ENCODE data around the gene BTBD9. TPM values are rescaled to one million over a fixed set of nuclear protein-coding genes. Genes with fewer than 3 reads are reported as not detected.

BTBD9 gene
- total and polyA plus RNA-seq, 2 experiments from 2014 or later, result 13.0 to 17.0 TPM

GRCh38 chr6:38305995-38306681 is 333.6 kb downstream of the BTBD9 start:
- no peaks in the 10 kb centered on the region for H3K9me3 ChIP-seq (ENCODE audit: low read depth)
- H3K4me2 ChIP-seq, result no peak overlapping the region
- H2AFZ ChIP-seq, result no peak overlapping the region
- DNase-seq (ENCODE audit: low spot score), result no peak
- WGBS (ENCODE audit: low lambda C conversion rate, missing lambda C conversion rate), result 78% methylated on average over 4 of the region's 4 CpGs
- H3K36me3 ChIP-seq (replicated peaks; ENCODE audit: insufficient read depth, low read depth), result no peaks in the 10 kb centered on the region
- no peaks in the 10 kb centered on the region for H3K4me1 ChIP-seq (ENCODE audit: insufficient read depth)
- no peak for TF ChIP-seq CTCF (IDR thresholded peaks at IDR 0.05; ENCODE audit: poor library complexity)
- no peak for TF ChIP-seq EZH2phosphoT487 (IDR thresholded peaks at IDR 0.05; ENCODE audit: low read depth, severe bottlenecking, unreplicated experiment)
- TF ChIP-seq EZH2 (IDR thresholded peaks at IDR 0.05; ENCODE audit: borderline replicate concordance), result no peak
- no peak overlapping the region for H3K27ac ChIP-seq
- H4K20me1 ChIP-seq (ENCODE audit: insufficient read depth, poor library complexity, severe bottlenecking), result no peaks in the 10 kb centered on the region
- H3K79me2 ChIP-seq, result no peaks in the 10 kb centered on the region
- H3K9me2 ChIP-seq (replicated peaks; ENCODE audit: insufficient read depth), result no peaks in the 10 kb centered on the region
- no peaks in the 10 kb centered on the region for H3K27me3 ChIP-seq
- no peak overlapping the region for H3K4me3 ChIP-seq

DNA sequence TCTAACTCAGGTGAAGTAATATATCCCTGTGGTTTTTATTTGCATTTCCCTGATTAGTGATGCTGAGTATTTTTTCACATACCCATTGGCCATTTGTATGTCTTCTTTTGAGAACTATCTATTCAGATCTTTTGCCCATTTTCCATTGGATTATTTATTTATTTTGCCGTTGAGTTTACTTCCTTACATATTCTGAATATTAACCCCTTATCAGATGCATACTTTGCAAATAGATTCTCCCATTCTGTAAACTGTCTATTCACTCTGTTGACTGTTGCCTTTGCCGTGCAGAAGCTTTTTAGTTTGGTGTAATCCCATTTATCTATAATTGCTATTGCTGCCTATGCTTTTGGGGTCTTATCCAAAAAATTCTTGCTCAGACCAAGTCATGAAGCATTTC is 336.9 kb downstream of the BTBD9 start:
- H3K36me3 ChIP-seq (replicated peaks; ENCODE audit: insufficient read depth, low read depth), result no peaks in the 10 kb centered on the region
- TF ChIP-seq CTCF (IDR thresholded peaks at IDR 0.05; ENCODE audit: poor library complexity) (no peak), EZH2 (IDR thresholded peaks at IDR 0.05; ENCODE audit: borderline replicate concordance) (no peak), EZH2phosphoT487 (IDR thresholded peaks at IDR 0.05; ENCODE audit: low read depth, severe bottlenecking, unreplicated experiment) (no peak)
- H3K27ac ChIP-seq, result no peak overlapping the region
- H3K27me3 ChIP-seq, result no peaks in the 10 kb centered on the region
- H3K4me1 ChIP-seq (ENCODE audit: insufficient read depth), result no peaks in the 10 kb centered on the region
- no peak overlapping the region for H2AFZ ChIP-seq
- no peaks in the 10 kb centered on the region for H3K9me2 ChIP-seq (replicated peaks; ENCODE audit: insufficient read depth)
- whole genome bisulfite sequencing (ENCODE audit: low lambda C conversion rate, missing lambda C conversion rate), result 82% methylated on average over 2 of the region's 2 CpGs
- H4K20me1 ChIP-seq (ENCODE audit: insufficient read depth, poor library complexity, severe bottlenecking), result no peaks in the 10 kb centered on the region
- H3K79me2 ChIP-seq, result no peaks in the 10 kb centered on the region
- H3K4me2 ChIP-seq, result no peak overlapping the region
- no peak for DNase-seq (ENCODE audit: low spot score)
- H3K4me3 ChIP-seq, result no peak overlapping the region
- H3K9me3 ChIP-seq (ENCODE audit: low read depth), result no peaks in the 10 kb centered on the region

GRCh38 chr6:38302081-38302480 is 337.6 kb downstream of the BTBD9 start:
- no peaks in the 10 kb centered on the region for H3K79me2 ChIP-seq
- H3K36me3 ChIP-seq (replicated peaks; ENCODE audit: insufficient read depth, low read depth), result no peaks in the 10 kb centered on the region
- no peaks in the 10 kb centered on the region for H4K20me1 ChIP-seq (ENCODE audit: insufficient read depth, poor library complexity, severe bottlenecking)
- H2AFZ ChIP-seq, result no peak overlapping the region
- no peak for DNase-seq (ENCODE audit: low spot score)
- no peak overlapping the region for H3K4me2 ChIP-seq
- no peaks in the 10 kb centered on the region for H3K27me3 ChIP-seq
- no peak overlapping the region for H3K27ac ChIP-seq
- no peaks in the 10 kb centered on the region for H3K9me2 ChIP-seq (replicated peaks; ENCODE audit: insufficient read depth)
- H3K9me3 ChIP-seq (ENCODE audit: low read depth), result no peaks in the 10 kb centered on the region
- no peak for TF ChIP-seq EZH2 (IDR thresholded peaks at IDR 0.05; ENCODE audit: borderline replicate concordance)
- no peak for TF ChIP-seq EZH2phosphoT487 (IDR thresholded peaks at IDR 0.05; ENCODE audit: low read depth, severe bottlenecking, unreplicated experiment)
- TF ChIP-seq CTCF (IDR thresholded peaks at IDR 0.05; ENCODE audit: poor library complexity), result no peak
- H3K4me3 ChIP-seq, result no peak overlapping the region
- H3K4me1 ChIP-seq (ENCODE audit: insufficient read depth), result no peaks in the 10 kb centered on the region
- 97% methylated on average over 1 of the region's 1 CpG for WGBS (ENCODE audit: low lambda C conversion rate, missing lambda C conversion rate)

All from hepatocyte (in vitro differentiated cells).